ENCODE measurements around the gene ANKRD40.
"Not testable (repeated sequence)": the region's sequence is repeated elsewhere in the genome, so short reads cannot be mapped to it uniquely, and the experiment has no call there.

Gene ANKRD40

GRCh38 chr17:50710650-50711049 lies 2.9 kb upstream of the ANKRD40 start:
- no peak for DNase-seq

GRCh38 chr17:50710025-50710424 lies 2.3 kb upstream of the ANKRD40 start:
- no peak for DNase-seq

- not testable (repeated sequence) for DNase-seq
Observed at GRCh38 chr17:50709053-50709452, 1.3 kb upstream of the ANKRD40 start.

GRCh38 chr17:50708050-50709000 lies 611 bp upstream of the ANKRD40 start:
- no peak for DNase-seq

- no peak for DNase-seq
Observed at GRCh38 chr17:50703162-50703561, 4.6 kb downstream of the ANKRD40 start.

- DNase-seq = no peak
Observed at GRCh38 chr17:50699410-50699809, 8.3 kb downstream of the ANKRD40 start.

- no peak for DNase-seq
Observed at GRCh38 chr17:50697663-50698272, 9.9 kb downstream of the ANKRD40 start.

- DNase-seq = no peak
Observed at GRCh38 chr17:50697062-50697461, 10.7 kb downstream of the ANKRD40 start.

GRCh38 chr17:50696365-50696879 lies 11.3 kb downstream of the ANKRD40 start:
- no peak for DNase-seq

GRCh38 chr17:50693036-50693682 lies 14.6 kb downstream of the ANKRD40 start:
- no peak for DNase-seq

GRCh38 chr17:50692448-50693035 lies 15.2 kb downstream of the ANKRD40 start:
- DNase-seq = no peak

- DNase-seq = no peak
Observed at GRCh38 chr17:50691550-50692447, 15.9 kb downstream of the ANKRD40 start.

GRCh38 chr17:50690887-50691549 lies 16.7 kb downstream of the ANKRD40 start:
- DNase-seq = no peak

GRCh38 chr17:50689956-50690886 lies 17.5 kb downstream of the ANKRD40 start:
- DNase-seq = no peak

GRCh38 chr17:50689251-50689650 lies 18.5 kb downstream of the ANKRD40 start:
- DNase-seq = peak in 1 of 2 donors; percentile 13

- no peak for DNase-seq
Observed at GRCh38 chr17:50688245-50688644, 19.5 kb downstream of the ANKRD40 start.

- DNase-seq = no peak
Observed at GRCh38 chr17:50687200-50688066, 20.3 kb downstream of the ANKRD40 start.

GRCh38 chr17:50686494-50687199 lies 21.1 kb downstream of the ANKRD40 start:
- no peak for DNase-seq
